GM12864 (cell line): ENCODE data around the gene PDYN.

Experiments used
- DNase-seq: peaks from one replicate; pipeline ENCODE4 v3.0.0-alpha.2; 2011; ENCODE audit warnings: low read depth
- H3K4me3 ChIP-seq: 2 replicates; pipeline ENCODE4 v1.5.1; 2011; ENCODE audit warnings: mild to moderate bottlenecking, low read depth, low read length, control low read depth
- CTCF ChIP-seq: IDR thresholded peaks from 2 replicates; pipeline ENCODE4 v1.5.1; 2011; ENCODE audit warnings: low read depth, mild to moderate bottlenecking, moderate library complexity, low read length, control low read depth, inconsistent platforms; ENCODE audit errors: missing control alignments

Gene PDYN

GRCh38 chr20:1965520-1966351 is 28.1 kb downstream of the PDYN start:
- no peak overlapping the region; the same call in 1 of the 2 replicates for H3K4me3 ChIP-seq
- TF ChIP-seq CTCF, result peak; percentile 90
- DNase-seq, result peak; percentile 21

GRCh38 chr20:1964659-1965405 is 29.0 kb downstream of the PDYN start:
- no peak for DNase-seq
- peak; percentile 32 for TF ChIP-seq CTCF
- no peak overlapping the region for H3K4me3 ChIP-seq

DNA sequence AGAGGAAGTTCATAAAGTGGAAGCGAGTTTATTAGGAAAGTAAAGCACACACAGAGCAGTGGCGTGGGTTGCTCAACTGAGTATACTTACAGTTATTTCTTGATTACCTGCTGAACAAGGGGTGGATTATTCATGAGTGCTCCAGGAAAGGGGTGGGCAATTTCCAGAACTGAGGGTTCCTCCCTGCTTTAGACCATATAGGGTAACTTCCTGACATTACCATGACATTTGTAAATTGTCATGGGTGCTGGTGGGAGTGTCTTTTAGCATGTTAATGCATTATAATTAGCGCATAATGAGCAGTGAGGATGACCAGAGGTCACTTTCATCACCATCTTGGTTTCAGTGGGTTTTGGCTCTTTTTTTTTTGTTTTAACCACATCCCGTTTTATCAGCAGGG is 29.8 kb downstream of the PDYN start:
- TF ChIP-seq CTCF, result no peak
- no peak for DNase-seq
- no peak overlapping the region for H3K4me3 ChIP-seq

DNA sequence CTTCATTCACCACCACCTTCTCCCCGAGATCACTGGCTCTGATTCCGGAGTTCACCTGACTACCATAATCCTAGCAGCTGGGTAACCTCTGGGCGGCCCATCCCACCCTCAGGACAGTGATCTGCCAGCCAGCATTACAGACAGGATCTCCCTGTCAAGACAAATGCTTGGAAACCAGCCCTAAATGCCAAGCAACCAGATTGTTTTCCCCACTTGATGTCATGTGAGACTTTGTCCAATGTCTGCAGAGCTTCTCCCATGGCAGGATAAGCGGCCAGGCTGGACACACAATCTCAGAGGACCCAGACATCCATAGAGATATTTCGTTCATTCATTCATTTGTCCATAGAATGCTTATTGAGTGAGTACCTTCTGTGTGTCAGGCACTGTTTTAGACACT is 32.5 kb downstream of the PDYN start:
- DNase-seq, result no peak
- TF ChIP-seq CTCF, result no peak
- no peak overlapping the region for H3K4me3 ChIP-seq

- TF ChIP-seq CTCF, result no peak
- no peak for DNase-seq
- H3K4me3 ChIP-seq, result no peak overlapping the region
Observed at GRCh38 chr20:1959156-1959555, 34.7 kb downstream of the PDYN start.

GRCh38 chr20:1958426-1958825 is 35.4 kb downstream of the PDYN start:
- H3K4me3 ChIP-seq, result no peak overlapping the region
- no peak for TF ChIP-seq CTCF
- no peak for DNase-seq
